IMR-90 (cell line): Measurements from ENCODE around the gene MAPK10.
"Not testable (repeated sequence)": the region's sequence is repeated elsewhere in the genome, so short reads cannot be mapped to it uniquely, and the experiment has no call there.

Source experiments
- CEBPB ChIP-seq: IDR thresholded peaks from 2 replicates; pipeline ENCODE4 v1.6.1; 2012; ENCODE audit warnings: low read depth, low read length, improper control_type of control experiment
- CHD1 ChIP-seq: IDR thresholded peaks from 2 replicates; pipeline ENCODE4 v1.6.1; 2012; ENCODE audit warnings: low read depth, low read length, improper control_type of control experiment
- CTCF ChIP-seq: conservative IDR thresholded peaks from 2 replicates; pipeline ENCODE4 v1.5.1; 2012; ENCODE audit warnings: mild to moderate bottlenecking, low read depth, low read length, improper control_type of control experiment
- FOS ChIP-seq: fragments of 150-350 bp; IDR thresholded peaks from 2 replicates; pipeline ENCODE4 v1.6.1; 2016; ENCODE audit warnings: low read depth, low read length
- POLR2A ChIP-seq: IDR thresholded peaks from 2 replicates; pipeline ENCODE4 v1.6.1; 2012; ENCODE audit warnings: mild to moderate bottlenecking, low read depth, low read length

GRCh38 chr4:85965017-85965416, 394.8 kb downstream of the MAPK10 start:
- not testable (repeated sequence) for TF ChIP-seq CTCF, POLR2A, FOS, CHD1, CEBPB
